ENCODE data around the gene SEMG2. TPM values are rescaled to one million over a fixed set of nuclear protein-coding genes. Genes with fewer than 3 reads are reported as not detected.

Gene SEMG2
- total and polyA plus RNA-seq, 10 of the 15 experiments (the other 5 are each of a cell fraction or from before 2014, with no cell fraction given): not detected

DNA sequence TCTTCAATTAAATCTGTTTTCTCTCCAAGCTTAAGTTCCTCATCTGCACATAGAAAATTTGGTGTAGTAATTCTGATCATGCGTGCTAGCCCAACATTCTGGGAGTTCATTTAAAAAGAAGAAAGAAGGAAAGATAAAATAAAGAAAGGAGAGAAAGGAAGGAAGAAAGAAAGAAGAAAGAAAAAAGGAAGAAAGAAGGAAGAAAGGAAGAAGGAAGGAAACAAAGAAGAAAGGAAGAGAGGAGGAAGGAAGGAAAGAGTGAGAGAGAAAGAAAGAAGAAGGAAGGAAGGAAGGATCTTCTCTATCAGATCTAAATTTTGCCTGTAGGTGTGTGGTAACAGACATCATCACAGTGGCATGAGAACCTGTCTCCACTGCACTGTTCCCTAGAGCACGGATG is 17.0 kb downstream of the SEMG2 start:
- no peak for DNase-seq (ENCODE audit: low read depth, low spot score)
- intact Hi-C loops (cut with micrococcal nuclease; ENCODE audit: unreplicated experiment): no loop called here
- no peak overlapping the region for H3K4me3 ChIP-seq
- no peaks in the 10 kb centered on the region for H3K36me3 ChIP-seq (ENCODE audit: control insufficient read depth in 2 of 2, insufficient read depth in 2 of 2, low read length in 1 of 2)
- ChIA-PET SMC1A (ENCODE audit: uncharacterized antibody, unreplicated experiment) (no interaction called here), POLR2A (no interaction called here), CTCF (interaction anchor here (0.6 kb wide), 1 partner anchor 83 kb away, joined by 3 read pairs; no protein-coding TSS in a partner anchor), RAD21 (ENCODE audit: unreplicated experiment) (no interaction called here)
- no peak overlapping the region for H2AFZ ChIP-seq (ENCODE audit: control insufficient read depth, low read depth, low read length)
- WGBS (ENCODE audit: insufficient coverage, insufficient replicate concordance, low lambda C conversion rate, missing lambda C conversion rate): 60% methylated on average over 2 of the region's 2 CpGs
- no peaks in the 10 kb centered on the region for H3K4me1 ChIP-seq (ENCODE audit: control insufficient read depth, insufficient read depth, low read length)
- no TSS peak for BruUV-seq (replicated peaks)
- no peaks in the 10 kb centered on the region for H4K20me1 ChIP-seq (ENCODE audit: control insufficient read depth, insufficient read depth)
- H3K9ac ChIP-seq (ENCODE audit: control insufficient read depth, insufficient read depth, low read length): no peak overlapping the region
- no peaks in the 10 kb centered on the region for H3K27me3 ChIP-seq (replicated peaks in 1 of 2; ENCODE audit: control insufficient read depth in 2 of 2, insufficient read depth in 2 of 2, low read length in 1 of 2)
- no peaks in the 10 kb centered on the region; the same call in 2 of the 3 replicates for H3K9me3 ChIP-seq (replicated peaks; ENCODE audit: control insufficient read depth, insufficient read depth, low read length)
- TF ChIP-seq ZNF622 (IDR thresholded peaks at IDR 0.05): no peak
- TF ChIP-seq FOXM1 (IDR thresholded peaks at IDR 0.05; ENCODE audit: low read depth, low read length): no peak
- TF ChIP-seq, protein P1, sequence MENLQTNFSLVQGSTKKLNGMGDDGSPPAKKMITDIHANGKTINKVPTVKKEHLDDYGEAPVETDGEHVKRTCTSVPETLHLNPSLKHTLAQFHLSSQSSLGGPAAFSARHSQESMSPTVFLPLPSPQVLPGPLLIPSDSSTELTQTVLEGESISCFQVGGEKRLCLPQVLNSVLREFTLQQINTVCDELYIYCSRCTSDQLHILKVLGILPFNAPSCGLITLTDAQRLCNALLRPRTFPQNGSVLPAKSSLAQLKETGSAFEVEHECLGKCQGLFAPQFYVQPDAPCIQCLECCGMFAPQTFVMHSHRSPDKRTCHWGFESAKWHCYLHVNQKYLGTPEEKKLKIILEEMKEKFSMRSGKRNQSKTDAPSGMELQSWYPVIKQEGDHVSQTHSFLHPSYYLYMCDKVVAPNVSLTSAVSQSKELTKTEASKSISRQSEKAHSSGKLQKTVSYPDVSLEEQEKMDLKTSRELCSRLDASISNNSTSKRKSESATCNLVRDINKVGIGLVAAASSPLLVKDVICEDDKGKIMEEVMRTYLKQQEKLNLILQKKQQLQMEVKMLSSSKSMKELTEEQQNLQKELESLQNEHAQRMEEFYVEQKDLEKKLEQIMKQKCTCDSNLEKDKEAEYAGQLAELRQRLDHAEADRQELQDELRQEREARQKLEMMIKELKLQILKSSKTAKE (IDR thresholded peaks at IDR 0.05; ENCODE audit: low read depth, poor library complexity, severe bottlenecking): no peak
- TF ChIP-seq, protein P2, sequence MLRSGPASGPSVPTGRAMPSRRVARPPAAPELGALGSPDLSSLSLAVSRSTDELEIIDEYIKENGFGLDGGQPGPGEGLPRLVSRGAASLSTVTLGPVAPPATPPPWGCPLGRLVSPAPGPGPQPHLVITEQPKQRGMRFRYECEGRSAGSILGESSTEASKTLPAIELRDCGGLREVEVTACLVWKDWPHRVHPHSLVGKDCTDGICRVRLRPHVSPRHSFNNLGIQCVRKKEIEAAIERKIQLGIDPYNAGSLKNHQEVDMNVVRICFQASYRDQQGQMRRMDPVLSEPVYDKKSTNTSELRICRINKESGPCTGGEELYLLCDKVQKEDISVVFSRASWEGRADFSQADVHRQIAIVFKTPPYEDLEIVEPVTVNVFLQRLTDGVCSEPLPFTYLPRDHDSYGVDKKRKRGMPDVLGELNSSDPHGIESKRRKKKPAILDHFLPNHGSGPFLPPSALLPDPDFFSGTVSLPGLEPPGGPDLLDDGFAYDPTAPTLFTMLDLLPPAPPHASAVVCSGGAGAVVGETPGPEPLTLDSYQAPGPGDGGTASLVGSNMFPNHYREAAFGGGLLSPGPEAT (IDR thresholded peaks at IDR 0.05; ENCODE audit: low read depth): no peak
- TF ChIP-seq, protein P3, sequence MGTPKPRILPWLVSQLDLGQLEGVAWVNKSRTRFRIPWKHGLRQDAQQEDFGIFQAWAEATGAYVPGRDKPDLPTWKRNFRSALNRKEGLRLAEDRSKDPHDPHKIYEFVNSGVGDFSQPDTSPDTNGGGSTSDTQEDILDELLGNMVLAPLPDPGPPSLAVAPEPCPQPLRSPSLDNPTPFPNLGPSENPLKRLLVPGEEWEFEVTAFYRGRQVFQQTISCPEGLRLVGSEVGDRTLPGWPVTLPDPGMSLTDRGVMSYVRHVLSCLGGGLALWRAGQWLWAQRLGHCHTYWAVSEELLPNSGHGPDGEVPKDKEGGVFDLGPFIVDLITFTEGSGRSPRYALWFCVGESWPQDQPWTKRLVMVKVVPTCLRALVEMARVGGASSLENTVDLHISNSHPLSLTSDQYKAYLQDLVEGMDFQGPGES (IDR thresholded peaks at IDR 0.05): no peak
- H3K79me2 ChIP-seq (ENCODE audit: control insufficient read depth, insufficient read depth, low read length): no peaks in the 10 kb centered on the region
- FAIRE-seq: no peak
- no peak overlapping the region for H3K4me2 ChIP-seq (ENCODE audit: control insufficient read depth, insufficient read depth)
- in situ Hi-C loops (cut with MboI): no loop called here
- no peak overlapping the region for H3K27ac ChIP-seq (ENCODE audit: control insufficient read depth, insufficient read depth)
- no peak for ATAC-seq

Data from GM12878 (cell line).